ENCODE data around the gene TF.

- TF ChIP-seq, protein P1, sequence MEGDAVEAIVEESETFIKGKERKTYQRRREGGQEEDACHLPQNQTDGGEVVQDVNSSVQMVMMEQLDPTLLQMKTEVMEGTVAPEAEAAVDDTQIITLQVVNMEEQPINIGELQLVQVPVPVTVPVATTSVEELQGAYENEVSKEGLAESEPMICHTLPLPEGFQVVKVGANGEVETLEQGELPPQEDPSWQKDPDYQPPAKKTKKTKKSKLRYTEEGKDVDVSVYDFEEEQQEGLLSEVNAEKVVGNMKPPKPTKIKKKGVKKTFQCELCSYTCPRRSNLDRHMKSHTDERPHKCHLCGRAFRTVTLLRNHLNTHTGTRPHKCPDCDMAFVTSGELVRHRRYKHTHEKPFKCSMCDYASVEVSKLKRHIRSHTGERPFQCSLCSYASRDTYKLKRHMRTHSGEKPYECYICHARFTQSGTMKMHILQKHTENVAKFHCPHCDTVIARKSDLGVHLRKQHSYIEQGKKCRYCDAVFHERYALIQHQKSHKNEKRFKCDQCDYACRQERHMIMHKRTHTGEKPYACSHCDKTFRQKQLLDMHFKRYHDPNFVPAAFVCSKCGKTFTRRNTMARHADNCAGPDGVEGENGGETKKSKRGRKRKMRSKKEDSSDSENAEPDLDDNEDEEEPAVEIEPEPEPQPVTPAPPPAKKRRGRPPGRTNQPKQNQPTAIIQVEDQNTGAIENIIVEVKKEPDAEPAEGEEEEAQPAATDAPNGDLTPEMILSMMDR (IDR thresholded peaks at IDR 0.05; ENCODE audit: low read length): no peak
- TF ChIP-seq EZH2 (optimal IDR thresholded peaks at IDR 0.05; ENCODE audit: low read depth, low read length): no peak
Measured at GRCh38 chr3:133827684-133828083, 81.5 kb downstream of the TF start.
